Right lobe of liver (tissue), 4 donors: ENCODE results near the gene ARGLU1.

Experiments
- CTCF ChIP-seq, 4 donors: fragments of 200-600 bp in 3 of 4; fragments of 450-650 bp in 1 of 4; IDR thresholded peaks; one replicate each; pipeline versions ENCODE4 v1.5.1 to v1.8.0; 2016 to 2022; ENCODE audit warnings: antibody characterized with exemption in 4 of 4, mild to moderate bottlenecking in 2 of 4
- POLR2A ChIP-seq: fragments of 450-650 bp; IDR thresholded peaks from one replicate; pipeline ENCODE4 v1.6.1; 2017; ENCODE audit warnings: antibody characterized with exemption, mild to moderate bottlenecking
- donor health status: DM: no; HTN: no; CAD: no.
- donor health status: DM: no; HTN: no; CAD: no.
- donor health status: DM: no; HTN: yes; CAD: no.

- TF ChIP-seq POLR2A: no peak
- no peak for TF ChIP-seq CTCF (IDR thresholded peaks at IDR 0.05)
Measured at GRCh38 chr13:106527826-106528225, 40.1 kb downstream of the ARGLU1 start.
